SHP77 treated with DMSO at 0.1 percent for 48 hours (cell line): ENCODE data around the gene PDIK1L.

Experiments
- DNase-seq: peaks from one replicate; lab custom pipeline; 2025; lab: John Stamatoyannopoulos, UW

Gene PDIK1L

DNA sequence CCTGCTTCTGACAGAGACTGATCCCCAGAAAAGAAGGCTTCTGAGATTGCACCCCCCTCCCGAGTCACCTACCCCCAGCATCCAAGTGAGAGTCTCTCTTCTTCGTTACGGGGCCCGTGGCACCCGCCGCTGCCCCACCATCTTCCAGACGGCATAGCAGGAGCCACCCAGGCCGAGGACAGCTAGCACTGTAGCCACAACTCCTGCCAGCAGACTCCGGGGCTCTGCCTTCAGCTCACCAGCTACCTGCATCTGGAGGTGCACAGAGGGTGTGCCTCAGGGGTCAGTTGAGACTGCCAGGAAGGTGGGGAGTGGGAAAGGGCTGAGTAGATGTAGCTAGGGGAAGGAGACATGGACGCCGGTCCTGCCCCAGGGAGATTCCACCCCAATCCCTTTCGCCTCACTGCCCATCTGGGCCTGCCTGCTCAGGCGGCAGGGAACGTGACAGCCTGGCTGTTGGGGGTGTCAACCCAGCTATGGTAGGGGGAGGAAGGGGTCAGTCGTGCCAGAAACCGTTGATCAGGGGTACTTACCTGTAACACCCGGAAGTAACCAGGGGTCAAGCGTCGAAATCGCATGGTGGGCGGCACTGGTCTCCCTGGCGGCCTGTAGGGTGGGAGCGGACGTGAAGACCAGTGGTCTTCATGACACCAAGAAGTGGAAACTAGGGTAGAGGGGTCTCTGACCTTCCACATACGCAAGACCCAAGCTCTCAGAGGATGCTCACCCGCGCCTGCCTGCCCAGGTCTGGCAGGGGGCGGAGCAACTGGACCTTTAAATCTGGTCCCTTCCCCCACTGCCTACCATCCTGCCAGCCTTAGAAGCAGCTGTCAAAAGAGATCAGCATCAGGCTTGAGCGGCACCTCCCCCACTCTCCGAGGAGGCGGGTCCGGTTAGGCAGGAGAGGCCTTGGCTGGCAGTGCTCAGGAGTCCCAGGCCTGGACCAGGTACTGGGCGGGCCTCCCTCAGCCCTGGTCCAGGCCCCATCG lies 59.8 kb downstream of the PDIK1L start, which contains the start of gene ZNF593OS:
Gene ZNF593OS, minus strand, starts transcription at position 749 of the 989 bp plus-strand sequence. Its CDS starts 171 bp downstream, at position 578.
- DNase-seq: no peak
